Measurements from ENCODE around the gene SUSD3.

- no peak for TF ChIP-seq POLR2A (IDR thresholded peaks at IDR 0.05)
- TF ChIP-seq, protein P1, sequence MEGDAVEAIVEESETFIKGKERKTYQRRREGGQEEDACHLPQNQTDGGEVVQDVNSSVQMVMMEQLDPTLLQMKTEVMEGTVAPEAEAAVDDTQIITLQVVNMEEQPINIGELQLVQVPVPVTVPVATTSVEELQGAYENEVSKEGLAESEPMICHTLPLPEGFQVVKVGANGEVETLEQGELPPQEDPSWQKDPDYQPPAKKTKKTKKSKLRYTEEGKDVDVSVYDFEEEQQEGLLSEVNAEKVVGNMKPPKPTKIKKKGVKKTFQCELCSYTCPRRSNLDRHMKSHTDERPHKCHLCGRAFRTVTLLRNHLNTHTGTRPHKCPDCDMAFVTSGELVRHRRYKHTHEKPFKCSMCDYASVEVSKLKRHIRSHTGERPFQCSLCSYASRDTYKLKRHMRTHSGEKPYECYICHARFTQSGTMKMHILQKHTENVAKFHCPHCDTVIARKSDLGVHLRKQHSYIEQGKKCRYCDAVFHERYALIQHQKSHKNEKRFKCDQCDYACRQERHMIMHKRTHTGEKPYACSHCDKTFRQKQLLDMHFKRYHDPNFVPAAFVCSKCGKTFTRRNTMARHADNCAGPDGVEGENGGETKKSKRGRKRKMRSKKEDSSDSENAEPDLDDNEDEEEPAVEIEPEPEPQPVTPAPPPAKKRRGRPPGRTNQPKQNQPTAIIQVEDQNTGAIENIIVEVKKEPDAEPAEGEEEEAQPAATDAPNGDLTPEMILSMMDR (IDR thresholded peaks at IDR 0.05), result no peak
Measured at GRCh38 chr9:93061791-93062763, 3.6 kb downstream of the SUSD3 start.

Measured in breast epithelium (tissue), 3 donors.